T-helper 2 cell (primary cell): Measurements from ENCODE around the gene PPAN.

Source experiments
- DNase-seq, 5 experiments: peaks; one replicate each; pipeline versions ENCODE4 v3.0.0 to v3.0.0-alpha.2; 2012 to 2022
- total RNA-seq, 2 donors: gene quantifications; one replicate each; lab custom pipeline; 2026; lab: John Stamatoyannopoulos, UW

PPAN gene, protein sequence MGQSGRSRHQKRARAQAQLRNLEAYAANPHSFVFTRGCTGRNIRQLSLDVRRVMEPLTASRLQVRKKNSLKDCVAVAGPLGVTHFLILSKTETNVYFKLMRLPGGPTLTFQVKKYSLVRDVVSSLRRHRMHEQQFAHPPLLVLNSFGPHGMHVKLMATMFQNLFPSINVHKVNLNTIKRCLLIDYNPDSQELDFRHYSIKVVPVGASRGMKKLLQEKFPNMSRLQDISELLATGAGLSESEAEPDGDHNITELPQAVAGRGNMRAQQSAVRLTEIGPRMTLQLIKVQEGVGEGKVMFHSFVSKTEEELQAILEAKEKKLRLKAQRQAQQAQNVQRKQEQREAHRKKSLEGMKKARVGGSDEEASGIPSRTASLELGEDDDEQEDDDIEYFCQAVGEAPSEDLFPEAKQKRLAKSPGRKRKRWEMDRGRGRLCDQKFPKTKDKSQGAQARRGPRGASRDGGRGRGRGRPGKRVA
- total RNA-seq, result 11.2 to 17.8 reads per million in 2 donors

GRCh38 chr19:10106100-10106936 lies at the start of gene PPAN:
TSS of gene PPAN (plus strand) at chr19:10106362. CDS start at chr19:10106395, 33 bp downstream.
- DNase-seq, result peak; percentile 91 to 99 (median 96)

- DNase-seq, result no peak
Observed at GRCh38 chr19:10061717-10062310, 44.3 kb upstream of the PPAN start.

GRCh38 chr19:10068205-10068604 lies 38.0 kb upstream of the PPAN start:
- DNase-seq, result peak in 1 of 5 experiments; percentile 60

DNA sequence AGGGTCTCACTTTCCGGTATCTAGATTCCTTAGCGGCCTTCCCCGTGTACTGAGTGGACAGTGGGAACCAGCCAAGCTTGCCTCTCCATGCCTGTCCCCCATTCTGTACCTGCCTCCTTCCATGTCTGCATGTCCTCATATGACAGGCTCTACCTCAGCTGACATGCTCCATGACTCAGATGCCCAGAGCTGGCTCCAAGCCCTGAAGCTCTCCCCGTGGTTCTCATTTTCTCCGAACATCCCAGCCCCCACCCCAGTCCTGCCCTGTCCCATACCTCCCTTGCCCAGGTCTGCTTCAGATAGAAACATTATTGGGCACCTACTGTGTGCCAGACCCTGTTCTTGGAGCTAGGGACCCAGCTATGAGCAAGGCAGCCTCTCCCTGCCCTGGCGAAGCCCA lies 37.1 kb upstream of the PPAN start:
- no peak for DNase-seq

- no peak for DNase-seq
Observed at GRCh38 chr19:10070730-10071446, 35.3 kb upstream of the PPAN start.

- peak in 3 of 5 experiments; percentile 38 to 67 (median 54) for DNase-seq
Observed at GRCh38 chr19:10074153-10074552, 32.0 kb upstream of the PPAN start.

GRCh38 chr19:10076535-10076934 lies 29.6 kb upstream of the PPAN start:
- no peak for DNase-seq

- DNase-seq, result no peak
Observed at GRCh38 chr19:10078329-10078728, 27.8 kb upstream of the PPAN start.

GRCh38 chr19:10079031-10079453 lies 27.1 kb upstream of the PPAN start:
- no peak for DNase-seq

DNA sequence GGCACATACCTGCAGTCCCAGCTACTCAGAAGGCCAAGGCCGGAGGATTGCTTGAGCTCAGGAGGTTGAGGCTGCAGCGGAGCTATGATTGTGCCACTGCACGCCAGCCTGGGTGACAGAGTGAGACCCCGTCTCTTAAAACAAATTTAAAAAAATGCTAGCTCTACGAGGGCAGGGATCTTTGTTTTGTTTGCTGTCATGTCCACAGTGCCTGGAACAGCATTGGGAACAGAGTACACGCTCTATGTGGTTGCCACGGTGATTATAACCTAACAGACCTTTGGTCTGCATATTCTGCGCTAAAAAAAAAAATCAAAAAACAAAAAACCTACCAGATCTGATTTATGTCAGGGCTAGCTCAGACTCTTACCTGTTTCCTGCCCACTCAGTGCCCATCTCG lies 22.3 kb upstream of the PPAN start:
- DNase-seq, result no peak

- no peak for DNase-seq
Observed at GRCh38 chr19:10084803-10085202, 21.4 kb upstream of the PPAN start.

GRCh38 chr19:10085641-10086590 lies 20.2 kb upstream of the PPAN start, which contains the start of gene SHFL:
TSS of gene SHFL (plus strand) at chr19:10086317. CDS start at chr19:10086428, 111 bp downstream.
- peak; percentile 65 to 88 (median 76) for DNase-seq

DNA sequence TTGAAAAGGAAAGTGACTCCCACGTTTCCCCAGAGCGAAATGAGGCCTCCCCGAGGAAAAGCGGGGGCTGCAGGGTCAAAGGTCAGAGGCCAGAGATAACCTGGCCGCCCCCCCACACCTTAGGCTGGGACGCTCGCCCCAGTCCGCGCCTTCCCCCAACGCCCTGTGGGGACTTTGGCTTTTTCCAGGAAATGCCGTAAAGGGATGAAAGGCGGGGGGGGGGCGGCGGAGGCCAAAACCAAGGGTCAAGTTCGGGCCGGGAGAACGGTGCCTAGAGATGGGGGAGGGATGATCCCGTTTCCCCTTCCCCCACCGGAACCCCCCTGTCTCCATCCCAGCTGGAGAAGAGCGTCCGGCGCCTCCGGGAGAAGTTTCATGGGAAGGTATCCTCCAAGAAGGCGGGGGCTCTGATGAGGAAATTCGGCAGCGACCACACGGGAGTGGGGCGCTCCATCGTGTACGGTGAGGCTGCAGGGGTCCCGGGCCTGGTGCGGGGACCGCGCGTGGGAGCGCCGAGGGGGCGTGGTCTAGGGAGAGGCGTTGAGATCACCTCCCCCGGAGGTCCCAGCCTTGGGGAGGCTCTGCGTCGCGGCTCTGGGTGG lies 19.5 kb upstream of the PPAN start:
- peak in 1 of 5 experiments; percentile 47 for DNase-seq

DNA sequence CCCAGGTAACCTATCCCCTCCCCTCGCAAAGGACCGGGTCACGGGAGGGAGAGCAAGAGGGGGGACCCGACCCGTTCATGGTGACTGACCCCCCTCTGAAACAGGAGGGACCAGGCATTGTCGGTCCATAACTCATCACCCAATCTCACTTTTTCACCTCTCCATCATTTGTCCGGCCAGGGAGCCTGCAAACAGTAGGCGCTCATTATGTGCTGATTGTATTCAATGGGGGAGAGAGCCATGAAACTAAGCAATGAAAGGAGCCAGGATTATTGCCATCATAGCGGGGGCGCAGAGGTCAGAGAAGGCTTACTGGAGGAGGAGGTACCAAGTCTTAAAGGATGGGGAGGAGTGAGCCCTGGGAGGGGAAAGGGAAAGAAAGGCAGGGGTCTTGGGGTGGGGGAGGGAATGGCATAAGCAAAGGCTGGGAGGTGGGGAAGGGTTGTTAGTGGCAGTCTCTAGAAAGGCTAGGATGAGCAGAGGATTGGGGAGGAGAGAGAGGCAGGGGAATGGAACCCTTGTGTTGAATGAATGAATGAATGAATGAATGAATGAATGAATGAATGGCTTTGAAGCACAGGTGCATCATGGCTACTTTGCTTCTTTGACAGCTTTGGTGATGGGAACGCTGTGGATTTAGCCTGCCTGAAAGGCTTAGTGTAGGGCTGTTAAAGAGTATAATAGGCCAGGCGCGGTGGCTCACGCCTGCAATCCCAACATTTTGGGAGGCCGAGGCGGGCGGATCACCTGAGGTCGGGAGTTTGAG lies 18.7 kb upstream of the PPAN start:
- DNase-seq, result no peak

- no peak for DNase-seq
Observed at GRCh38 chr19:10088949-10089554, 17.1 kb upstream of the PPAN start.

GRCh38 chr19:10089801-10090375 lies 16.3 kb upstream of the PPAN start:
- no peak for DNase-seq

- no peak for DNase-seq
Observed at GRCh38 chr19:10091370-10091687, 14.8 kb upstream of the PPAN start.

GRCh38 chr19:10091895-10092641 lies 14.1 kb upstream of the PPAN start:
- no peak for DNase-seq
